HepG2 (cell line): ENCODE results near the gene TMEM116. TPM values are rescaled to one million over a fixed set of nuclear protein-coding genes. Genes with fewer than 3 reads are reported as not detected.

ENCODE experiments used
- ATF4 ChIP-seq, 2 experiments: fragments of 450-650 bp in 1 of 2; sonication (generic) in 1 of 2; formaldehyde crosslinking; IDR thresholded peaks; 2 replicates each; pipeline versions ENCODE4 v1.5.0 to v1.8.0; 2020 to 2022; ENCODE audit warnings: mild to moderate bottlenecking in 1 of 2, missing genetic modification reagents in 1 of 2
- CENPT ChIP-seq: sonication (generic); formaldehyde crosslinking; IDR thresholded peaks from 2 replicates; pipeline ENCODE4 v1.8.0; 2022; ENCODE audit warnings: low read depth, mild to moderate bottlenecking, moderate library complexity, missing genetic modification reagents
- CERS6 ChIP-seq: sonication (generic); formaldehyde crosslinking; IDR thresholded peaks from 2 replicates; pipeline ENCODE4 v1.5.0; 2020; ENCODE audit warnings: missing genetic modification reagents
- DPF2 ChIP-seq: sonication (generic); formaldehyde crosslinking; IDR thresholded peaks from 2 replicates; pipeline ENCODE4 v1.4.0; 2020; ENCODE audit warnings: mild to moderate bottlenecking, low read depth, missing genetic modification reagents, borderline replicate concordance
- ETV5 ChIP-seq: IDR thresholded peaks from 2 replicates; pipeline ENCODE4 v1.6.1; 2018; ENCODE audit warnings: missing biosample characterization, missing genetic modification reagents, inconsistent platforms, borderline replicate concordance
- HNF4A ChIP-seq: sonication (generic); formaldehyde crosslinking; IDR thresholded peaks from 2 replicates; pipeline ENCODE4 v1.4.0; 2020; ENCODE audit warnings: missing genetic modification reagents
- MED13 ChIP-seq: sonication (generic); formaldehyde crosslinking; IDR thresholded peaks from 2 replicates; pipeline ENCODE4 v1.5.0; 2020; ENCODE audit warnings: missing genetic modification reagents
- NFYB ChIP-seq: sonication (generic); formaldehyde crosslinking; IDR thresholded peaks from 2 replicates; pipeline ENCODE4 v1.4.0; 2020; ENCODE audit warnings: missing genetic modification reagents
- NR2F2 ChIP-seq: IDR thresholded peaks from 2 replicates; pipeline ENCODE4 v1.6.1; 2012; ENCODE audit warnings: low read depth, inconsistent platforms, borderline replicate concordance
- PRPF4 ChIP-seq: fragments of 200-400 bp; formaldehyde crosslinking; IDR thresholded peaks from 2 replicates; pipeline ENCODE4 v1.6.1; 2016; ENCODE audit warnings: low read length, low read depth; ENCODE audit not compliant: poor library complexity, severe bottlenecking
- REL ChIP-seq: sonication (generic); formaldehyde crosslinking; conservative IDR thresholded peaks from 2 replicates; pipeline ENCODE4 v1.8.0; 2022; ENCODE audit warnings: mild to moderate bottlenecking, missing genetic modification reagents, moderate library complexity
- SIX4 ChIP-seq: sonication (generic); formaldehyde crosslinking; IDR thresholded peaks from 2 replicates; pipeline ENCODE4 v1.4.0; 2020; ENCODE audit warnings: missing genetic modification reagents
- SNAI1 ChIP-seq: sonication (generic); formaldehyde crosslinking; IDR thresholded peaks from 2 replicates; pipeline ENCODE4 v1.5.0; 2020; ENCODE audit warnings: mild to moderate bottlenecking, missing genetic modification reagents, borderline replicate concordance
- ZBTB7A ChIP-seq: sonication (generic); formaldehyde crosslinking; IDR thresholded peaks from 2 replicates; pipeline ENCODE4 v1.8.0; 2022; ENCODE audit warnings: mild to moderate bottlenecking, missing genetic modification reagents
- ZFYVE20 ChIP-seq: sonication (generic); formaldehyde crosslinking; IDR thresholded peaks from 2 replicates; pipeline ENCODE4 v1.8.0; 2023; ENCODE audit warnings: low read depth, mild to moderate bottlenecking, moderate library complexity, missing genetic modification reagents, borderline replicate concordance
- ZNF160 ChIP-seq: sonication (generic); formaldehyde crosslinking; IDR thresholded peaks from 2 replicates; pipeline ENCODE4 v1.8.0; 2022; ENCODE audit warnings: mild to moderate bottlenecking, inconsistent platforms, missing genetic modification reagents
- ZNF230 ChIP-seq: sonication (generic); formaldehyde crosslinking; IDR thresholded peaks from 2 replicates; pipeline ENCODE4 v1.4.0; 2020; ENCODE audit warnings: mild to moderate bottlenecking, missing genetic modification reagents
- ZNF263 ChIP-seq: sonication (generic); formaldehyde crosslinking; IDR thresholded peaks from 2 replicates; pipeline ENCODE4 v1.4.0; 2020; ENCODE audit warnings: missing genetic modification reagents
- ZNF333 ChIP-seq: sonication (generic); formaldehyde crosslinking; IDR thresholded peaks from 2 replicates; pipeline ENCODE4 v1.4.0; 2020; ENCODE audit warnings: mild to moderate bottlenecking, missing genetic modification reagents, borderline replicate concordance
- ZNF44 ChIP-seq: sonication (generic); formaldehyde crosslinking; IDR thresholded peaks from 2 replicates; pipeline ENCODE4 v1.5.1; 2020; ENCODE audit warnings: mild to moderate bottlenecking, missing genetic modification reagents
- ZNF543 ChIP-seq: sonication (generic); formaldehyde crosslinking; IDR thresholded peaks from 2 replicates; pipeline ENCODE4 v1.4.0; 2020; ENCODE audit warnings: mild to moderate bottlenecking, missing genetic modification reagents
- ZNF547 ChIP-seq: sonication (generic); formaldehyde crosslinking; IDR thresholded peaks from 2 replicates; pipeline ENCODE4 v1.5.1; 2020; ENCODE audit warnings: mild to moderate bottlenecking, missing genetic modification reagents
- polyA plus RNA-seq, 8 experiments: library from polyadenylated mRNA; depleted of rRNA in 3 of 8; stranded (reverse) in 7 of 8; unstranded in 1 of 8; fragments of >200 nt; fragmentation: Illumina TruSeq in 4 of 8; extraction: Trizol in 4 of 8; gene quantifications; 2 replicates each; pipeline versions ENCODE4 v1.2.1 to v1.2.3, GENCODE V29; 2011 to 2016; ENCODE audit warnings: low read depth in 4 of 8, missing spikeins in 1 of 8, mixed read lengths in 1 of 8; ENCODE audit not compliant: insufficient read depth in 1 of 8
- total RNA-seq, 5 experiments: library from RNA; depleted of rRNA; stranded (reverse); fragments of >200 nt; fragmentation: Illumina TruSeq; extraction: Trizol; gene quantifications; 2 replicates each; pipeline ENCODE4 v1.2.3, GENCODE V29; 2016; ENCODE audit warnings: low read depth in 1 of 5
- TF ChIP-seq, protein P1 (sequence below): sonication (generic); formaldehyde crosslinking; IDR thresholded peaks from 2 replicates; pipeline ENCODE4 v1.9.0; 2021; ENCODE audit warnings: missing genetic modification reagents, borderline replicate concordance
- TF ChIP-seq, protein P2 (sequence below): sonication (generic); formaldehyde crosslinking; IDR thresholded peaks from 2 replicates; pipeline ENCODE4 v1.4.0; 2020; ENCODE audit warnings: missing genetic modification reagents, mild to moderate bottlenecking, borderline replicate concordance

Gene TMEM116
- total and polyA plus RNA-seq, 2 of the 13 experiments (the other 11 are each of a cell fraction or from before 2014, with no cell fraction given) = 14.0 to 17.8 TPM

GRCh38 chr12:112013601-112014402, 837 bp upstream of the TMEM116 start (continued):
- TF ChIP-seq ZNF44 (CRISPR knock-in tag) (no peak), HNF4A (CRISPR knock-in tag) (0 out of 2 replicates have a peak, but pooled peaks have one; percentile 3), REL (CRISPR knock-in tag) (peak; percentile 80; the same call in 1 of the 2 replicates), CENPT (CRISPR knock-in tag) (0 out of 2 replicates have a peak, but pooled peaks have one; percentile 57), ZBTB7A (CRISPR knock-in tag) (no peak), MED13 (no peak), ZNF160 (no peak; the same call in 1 of the 2 replicates), SNAI1 (no peak), ZNF333 (CRISPR knock-in tag) (no peak; the same call in 1 of the 2 replicates), DPF2 (CRISPR knock-in tag) (0 out of 2 replicates have a peak, but pooled peaks have one; percentile 47), ATF4 (CRISPR knock-in tag; IDR thresholded peaks at IDR 0.05) (peak in 1 of 2 experiments; percentile 98; a peak in 2 of 4 replicates), ZNF543 (CRISPR knock-in tag) (peak; percentile 40; the same call in 1 of the 2 replicates), ZNF263 (no peak), NR2F2 (no peak), NFYB (CRISPR knock-in tag) (peak; percentile 37; the same call in 1 of the 2 replicates), ZNF230 (CRISPR knock-in tag) (peak; percentile 77; the same call in 1 of the 2 replicates), PRPF4 (no peak), CERS6 (CRISPR knock-in tag) (no peak), ZFYVE20 (no peak), ETV5 (peak; percentile 24; the same call in 1 of the 2 replicates), SIX4 (CRISPR knock-in tag) (no peak), ZNF547 (no peak)
- TF ChIP-seq, protein P1, sequence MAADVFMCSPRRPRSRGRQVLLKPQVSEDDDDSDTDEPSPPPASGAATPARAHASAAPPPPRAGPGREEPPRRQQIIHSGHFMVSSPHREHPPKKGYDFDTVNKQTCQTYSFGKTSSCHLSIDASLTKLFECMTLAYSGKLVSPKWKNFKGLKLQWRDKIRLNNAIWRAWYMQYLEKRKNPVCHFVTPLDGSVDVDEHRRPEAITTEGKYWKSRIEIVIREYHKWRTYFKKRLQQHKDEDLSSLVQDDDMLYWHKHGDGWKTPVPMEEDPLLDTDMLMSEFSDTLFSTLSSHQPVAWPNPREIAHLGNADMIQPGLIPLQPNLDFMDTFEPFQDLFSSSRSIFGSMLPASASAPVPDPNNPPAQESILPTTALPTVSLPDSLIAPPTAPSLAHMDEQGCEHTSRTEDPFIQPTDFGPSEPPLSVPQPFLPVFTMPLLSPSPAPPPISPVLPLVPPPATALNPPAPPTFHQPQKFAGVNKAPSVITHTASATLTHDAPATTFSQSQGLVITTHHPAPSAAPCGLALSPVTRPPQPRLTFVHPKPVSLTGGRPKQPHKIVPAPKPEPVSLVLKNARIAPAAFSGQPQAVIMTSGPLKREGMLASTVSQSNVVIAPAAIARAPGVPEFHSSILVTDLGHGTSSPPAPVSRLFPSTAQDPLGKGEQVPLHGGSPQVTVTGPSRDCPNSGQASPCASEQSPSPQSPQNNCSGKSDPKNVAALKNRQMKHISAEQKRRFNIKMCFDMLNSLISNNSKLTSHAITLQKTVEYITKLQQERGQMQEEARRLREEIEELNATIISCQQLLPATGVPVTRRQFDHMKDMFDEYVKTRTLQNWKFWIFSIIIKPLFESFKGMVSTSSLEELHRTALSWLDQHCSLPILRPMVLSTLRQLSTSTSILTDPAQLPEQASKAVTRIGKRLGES (CRISPR knock-in tag) = peak; percentile 19; the same call in 1 of the 2 replicates
- TF ChIP-seq, protein P2, sequence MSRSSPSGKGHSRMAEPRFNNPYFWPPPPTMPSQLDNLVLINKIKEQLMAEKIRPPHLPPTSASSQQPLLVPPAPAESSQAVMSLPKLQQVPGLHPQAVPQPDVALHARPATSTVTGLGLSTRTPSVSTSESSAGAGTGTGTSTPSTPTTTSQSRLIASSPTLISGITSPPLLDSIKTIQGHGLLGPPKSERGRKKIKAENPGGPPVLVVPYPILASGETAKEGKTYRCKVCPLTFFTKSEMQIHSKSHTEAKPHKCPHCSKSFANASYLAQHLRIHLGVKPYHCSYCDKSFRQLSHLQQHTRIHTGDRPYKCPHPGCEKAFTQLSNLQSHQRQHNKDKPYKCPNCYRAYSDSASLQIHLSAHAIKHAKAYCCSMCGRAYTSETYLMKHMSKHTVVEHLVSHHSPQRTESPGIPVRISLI (CRISPR knock-in tag) = no peak; the same call in 1 of the 2 replicates
